ENCODE data around the gene CDH4.

DNA sequence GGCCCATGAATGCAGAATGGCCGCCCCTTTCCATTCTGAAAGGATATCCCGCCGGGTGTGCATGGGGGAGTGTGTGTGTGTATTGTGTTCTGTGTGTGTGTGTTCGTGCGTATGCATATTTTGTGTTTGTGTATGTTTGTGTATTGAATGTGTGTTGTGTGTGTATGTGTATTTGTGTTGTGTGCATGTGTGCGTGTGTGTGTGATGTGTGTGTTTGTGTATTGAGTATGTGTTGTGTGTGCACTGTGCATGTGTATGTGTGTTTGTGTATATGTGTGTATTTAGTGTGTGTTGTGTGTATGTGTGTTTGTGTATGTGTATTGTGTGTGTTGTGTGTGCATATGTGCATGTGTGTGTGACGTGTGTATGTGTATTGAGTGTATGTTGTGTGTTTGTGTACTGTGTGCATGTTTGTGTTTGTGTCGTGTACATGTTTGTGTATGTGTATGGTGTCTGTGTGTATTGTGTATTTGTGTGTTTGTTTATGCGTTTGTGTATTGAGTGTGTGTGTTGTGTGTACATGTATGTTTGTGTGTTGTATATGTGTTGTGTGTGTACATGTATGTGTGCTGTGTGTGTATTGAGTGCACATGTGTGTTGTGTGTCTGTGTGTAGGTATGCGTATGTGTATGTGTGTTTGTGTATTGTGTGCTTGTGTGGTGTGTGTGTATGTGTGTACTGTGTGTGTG, 587.3 kb downstream of the CDH4 start:
- TF ChIP-seq, protein P1, sequence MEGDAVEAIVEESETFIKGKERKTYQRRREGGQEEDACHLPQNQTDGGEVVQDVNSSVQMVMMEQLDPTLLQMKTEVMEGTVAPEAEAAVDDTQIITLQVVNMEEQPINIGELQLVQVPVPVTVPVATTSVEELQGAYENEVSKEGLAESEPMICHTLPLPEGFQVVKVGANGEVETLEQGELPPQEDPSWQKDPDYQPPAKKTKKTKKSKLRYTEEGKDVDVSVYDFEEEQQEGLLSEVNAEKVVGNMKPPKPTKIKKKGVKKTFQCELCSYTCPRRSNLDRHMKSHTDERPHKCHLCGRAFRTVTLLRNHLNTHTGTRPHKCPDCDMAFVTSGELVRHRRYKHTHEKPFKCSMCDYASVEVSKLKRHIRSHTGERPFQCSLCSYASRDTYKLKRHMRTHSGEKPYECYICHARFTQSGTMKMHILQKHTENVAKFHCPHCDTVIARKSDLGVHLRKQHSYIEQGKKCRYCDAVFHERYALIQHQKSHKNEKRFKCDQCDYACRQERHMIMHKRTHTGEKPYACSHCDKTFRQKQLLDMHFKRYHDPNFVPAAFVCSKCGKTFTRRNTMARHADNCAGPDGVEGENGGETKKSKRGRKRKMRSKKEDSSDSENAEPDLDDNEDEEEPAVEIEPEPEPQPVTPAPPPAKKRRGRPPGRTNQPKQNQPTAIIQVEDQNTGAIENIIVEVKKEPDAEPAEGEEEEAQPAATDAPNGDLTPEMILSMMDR (IDR thresholded peaks at IDR 0.05), result no peak
- no peak for TF ChIP-seq POLR2AphosphoS5 (IDR thresholded peaks at IDR 0.05)

Data from prostate gland (tissue), 2 donors.